ENCODE results near the gene OR2J2.
"Not testable (repeated sequence)": the region's sequence is repeated elsewhere in the genome, so short reads cannot be mapped to it uniquely, and the experiment has no call there.

GRCh38 chr6:29188659-29189058 is 18.0 kb downstream of the OR2J2 start:
- TF ChIP-seq ZNF121, CTCF (tag by site-specific recombination; IDR thresholded peaks at IDR 0.05): not testable (repeated sequence)
